CD4-positive, alpha-beta T cell (primary cell): ENCODE data around the gene PGF. TPM values are rescaled to one million over a fixed set of nuclear protein-coding genes. Genes with fewer than 3 reads are reported as not detected.

Experiments
- ATAC-seq: fragments of 200-7000 bp; cut with Tn5 transposase; one replicate; pipeline ENCODE4 v1.10.0; 2022; ENCODE audit warnings: mild to moderate bottlenecking; ENCODE audit not compliant: poor library complexity
- CTCF ChIA-PET: fragments of 350-600 bp; sonication (Branson Sonifier 250); formaldehyde crosslinking; loops from one replicate; lab custom pipeline; 2021; ENCODE audit warnings: antibody characterized with exemption, inconsistent platforms; lab: Charles Lee
- POLR2A ChIA-PET: fragments of 350-600 bp; sonication (Branson Sonifier 250); formaldehyde crosslinking; loops from one replicate; lab custom pipeline; 2021; ENCODE audit warnings: antibody characterized with exemption, inconsistent platforms; lab: Charles Lee
- DNase-seq, 14 experiments: peaks; one replicate each; pipeline ENCODE4 v3.0.0-alpha.2; 2013 to 2020; ENCODE audit warnings: mixed read lengths in 2 of 14
- H3K27ac ChIP-seq, 2 donors: one replicate each; pipeline versions ENCODE4 v1.5.1 to v1.7.0; 2013; ENCODE audit warnings: low read length in 2 of 2, low read depth in 1 of 2, mild to moderate bottlenecking in 1 of 2
- H3K27me3 ChIP-seq, 2 experiments: 1 replicate in 1 of 2; 2 replicates in 1 of 2; pipeline versions ENCODE4 v1.6.1 to v1.7.0; 2013; ENCODE audit warnings: low read length in 2 of 2, control low read depth in 1 of 2, mild to moderate bottlenecking in 1 of 2, moderate library complexity in 1 of 2; ENCODE audit not compliant: insufficient read depth in 2 of 2, control insufficient read depth in 1 of 2
- H3K36me3 ChIP-seq: one replicate; pipeline ENCODE4 v1.6.1; 2013; ENCODE audit warnings: low read length, control low read depth; ENCODE audit not compliant: insufficient read depth
- H3K4me1 ChIP-seq: one replicate; pipeline ENCODE4 v1.6.1; 2013; ENCODE audit warnings: low read length, control low read depth; ENCODE audit not compliant: insufficient read depth
- H3K4me3 ChIP-seq: one replicate; pipeline ENCODE4 v1.5.1; 2013; ENCODE audit warnings: mild to moderate bottlenecking, low read length, moderate library complexity
- H3K9me3 ChIP-seq, 2 experiments: 1 replicate in 1 of 2; 2 replicates in 1 of 2; pipeline versions ENCODE4 v1.6.1 to v1.7.0; 2013; ENCODE audit warnings: low read length in 2 of 2, mild to moderate bottlenecking in 2 of 2, control low read depth in 1 of 2, moderate library complexity in 1 of 2; ENCODE audit not compliant: control insufficient read depth in 1 of 2, insufficient read depth in 1 of 2
- H3K27ac Mint-ChIP-seq: one replicate; pipeline ENCODE4 v1.8.0; 2020; ENCODE audit warnings: mixed read lengths
- H3K27me3 Mint-ChIP-seq: one replicate; pipeline ENCODE4 v1.8.0; 2021; ENCODE audit warnings: mixed read lengths
- H3K36me3 Mint-ChIP-seq: one replicate; pipeline ENCODE4 v1.8.0; 2021; ENCODE audit warnings: low read depth, mixed read lengths
- H3K4me1 Mint-ChIP-seq: one replicate; pipeline ENCODE4 v1.8.0; 2021; ENCODE audit warnings: low read depth, mixed read lengths
- H3K4me3 Mint-ChIP-seq: one replicate; pipeline ENCODE4 v1.8.0; 2020; ENCODE audit warnings: mild to moderate bottlenecking, mixed read lengths
- H3K9me3 Mint-ChIP-seq: one replicate; pipeline ENCODE4 v1.8.0; 2020; ENCODE audit warnings: mixed read lengths
- CTCF ChIP-seq: fragments of 200-600 bp; IDR thresholded peaks from one replicate; pipeline ENCODE4 v1.8.0; 2022; ENCODE audit warnings: antibody characterized with exemption, mild to moderate bottlenecking
- intact Hi-C, 2 experiments: fragments of 100-400 bp; cut with DNase I in 1 of 2; cut with micrococcal nuclease in 1 of 2; formaldehyde crosslinking; loops; one replicate each; pipeline versions ENCODE4 v1.15.1 to v1.9.0; 2023 to 2025; cut with DNase I, micrococcal nuclease
- total RNA-seq, 174 experiments: library from RNA in 2 of 174; stranded (reverse) in 2 of 174; gene quantifications; one replicate each; pipeline ENCODE4 v1.2.3 and lab custom pipeline; 2021 to 2026

PGF gene
- total RNA-seq, 2 experiments from 2014 or later, result 0.11 TPM; not detected in 1

- intact Hi-C loops, result no loop called here
- no peak for TF ChIP-seq CTCF
- Mint-ChIP-seq H3K9me3 (no peaks in the 10 kb centered on the region), H3K4me3 (no peak overlapping the region), H3K27ac (no peak overlapping the region), H3K27me3 (no peaks in the 10 kb centered on the region), H3K36me3 (no peaks in the 10 kb centered on the region), H3K4me1 (no peaks in the 10 kb centered on the region)
- no peak overlapping the region for H3K4me3 ChIP-seq
- ChIA-PET POLR2A (no interaction called here), CTCF (no interaction called here)
- H3K9me3 ChIP-seq, result peaks cover 0 to 5% of the 10 kb centered on the region in 2 experiments
- no peak for ATAC-seq
- peaks cover 11% of the 10 kb centered on the region for H3K4me1 ChIP-seq
- H3K27me3 ChIP-seq, result peaks cover 0 to 8% of the 10 kb centered on the region in 2 experiments
- H3K27ac ChIP-seq, result no peak overlapping the region
- DNase-seq, result no peak
- H3K36me3 ChIP-seq, result no peaks in the 10 kb centered on the region
These were observed 4.3 kb upstream of the PGF start for GRCh38 chr14:74959596-74960180.

GRCh38 chr14:74956280-74957072, 1.1 kb upstream of the PGF start:
- POLR2A ChIA-PET, result no interaction called here
- peaks cover 9% of the 10 kb centered on the region for H3K27me3 Mint-ChIP-seq
- no peaks in the 10 kb centered on the region for H3K4me1 Mint-ChIP-seq
- H3K9me3 ChIP-seq, result peaks cover 0 to 5% of the 10 kb centered on the region in 2 experiments
- H3K4me3 ChIP-seq, result no peak overlapping the region
- TF ChIP-seq CTCF, result no peak
- DNase-seq (no peak), ATAC-seq (no peak)
- peaks cover 8 to 21% of the 10 kb centered on the region in 2 experiments for H3K27me3 ChIP-seq
- H3K36me3 ChIP-seq, result no peaks in the 10 kb centered on the region
- intact Hi-C loops, result no loop called here
- H3K4me3 Mint-ChIP-seq, result peak overlapping the region; percentile 14
- H3K36me3 Mint-ChIP-seq, result no peaks in the 10 kb centered on the region
- no peak overlapping the region for H3K27ac ChIP-seq
- H3K4me1 ChIP-seq, result peaks cover 15% of the 10 kb centered on the region
- H3K9me3 Mint-ChIP-seq, result no peaks in the 10 kb centered on the region
- H3K27ac Mint-ChIP-seq, result no peak overlapping the region
- CTCF ChIA-PET, result no interaction called here

GRCh38 chr14:74956027-74956279, 556 bp upstream of the PGF start:
- ChIA-PET POLR2A (no interaction called here), CTCF (no interaction called here)
- no peak overlapping the region for H3K27ac Mint-ChIP-seq
- H3K4me3 Mint-ChIP-seq, result peak overlapping the region; percentile 54
- H3K36me3 ChIP-seq, result no peaks in the 10 kb centered on the region
- H3K27me3 ChIP-seq, result peaks cover 8 to 21% of the 10 kb centered on the region in 2 experiments
- no peaks in the 10 kb centered on the region for H3K9me3 Mint-ChIP-seq
- no peak overlapping the region for H3K27ac ChIP-seq
- DNase-seq, result no peak
- H3K36me3 Mint-ChIP-seq, result no peaks in the 10 kb centered on the region
- H3K27me3 Mint-ChIP-seq, result peaks cover 13% of the 10 kb centered on the region
- H3K4me3 ChIP-seq, result no peak overlapping the region
- ATAC-seq, result no peak
- intact Hi-C loops, result no loop called here
- no peak for TF ChIP-seq CTCF
- H3K4me1 Mint-ChIP-seq, result no peaks in the 10 kb centered on the region
- H3K9me3 ChIP-seq, result peaks cover 0 to 5% of the 10 kb centered on the region in 2 experiments
- peaks cover 15% of the 10 kb centered on the region for H3K4me1 ChIP-seq
